Stimulated activated CD4-positive, alpha-beta T cell treated with anti-CD3 and anti-CD28 coated beads, Interleukin-4, amount 100 ng/mL, for 24 hours (primary cell): ENCODE measurements around the gene KLHL7.
"Not testable (repeated sequence)": the region's sequence is repeated elsewhere in the genome, so short reads cannot be mapped to it uniquely, and the experiment has no call there.

Experiments
- DNase-seq: peaks from one replicate; pipeline ENCODE4 v3.0.0-alpha.2; 2020

The KLHL7 gene

DNA sequence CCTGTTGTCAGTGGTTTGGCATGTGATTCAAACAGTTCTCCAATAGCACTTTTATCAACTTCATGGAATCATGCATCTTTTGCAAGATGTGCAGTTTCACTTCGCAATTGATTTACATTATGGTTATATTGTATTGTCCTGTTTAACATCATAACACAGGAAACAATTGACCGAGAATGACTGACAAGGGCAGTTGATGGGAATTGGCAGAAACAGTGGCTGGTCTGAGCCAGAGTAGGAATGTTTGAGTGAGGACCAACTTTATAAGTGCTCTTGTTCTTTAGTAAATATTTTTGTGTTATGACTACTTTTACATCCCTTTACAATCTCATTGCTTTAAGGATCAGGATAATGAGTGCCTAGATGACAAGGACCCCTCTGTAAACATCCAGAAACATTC is 2.2 kb downstream of the KLHL7 start:
- DNase-seq: no peak

GRCh38 chr7:23108995-23109394 is 3.4 kb downstream of the KLHL7 start:
- no peak for DNase-seq

DNA sequence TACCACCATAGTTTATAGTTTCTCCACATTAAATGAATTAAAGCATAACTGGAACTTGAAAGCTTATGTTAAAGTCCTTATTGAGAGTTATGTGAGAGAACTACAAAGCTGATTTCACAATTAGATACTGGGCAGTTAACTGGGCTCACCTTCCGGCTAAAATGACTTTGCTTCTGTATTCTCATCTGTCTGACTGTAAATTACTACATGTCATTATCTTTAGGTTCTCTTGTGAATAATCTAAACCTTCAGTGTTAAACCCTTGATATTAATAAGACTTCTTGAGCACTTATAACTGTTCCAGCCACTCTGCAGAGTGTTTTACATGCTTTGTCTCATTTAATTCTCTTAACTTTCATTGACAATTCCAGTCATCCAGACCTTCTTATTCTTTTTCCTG is 3.9 kb downstream of the KLHL7 start:
- no peak for DNase-seq

DNA sequence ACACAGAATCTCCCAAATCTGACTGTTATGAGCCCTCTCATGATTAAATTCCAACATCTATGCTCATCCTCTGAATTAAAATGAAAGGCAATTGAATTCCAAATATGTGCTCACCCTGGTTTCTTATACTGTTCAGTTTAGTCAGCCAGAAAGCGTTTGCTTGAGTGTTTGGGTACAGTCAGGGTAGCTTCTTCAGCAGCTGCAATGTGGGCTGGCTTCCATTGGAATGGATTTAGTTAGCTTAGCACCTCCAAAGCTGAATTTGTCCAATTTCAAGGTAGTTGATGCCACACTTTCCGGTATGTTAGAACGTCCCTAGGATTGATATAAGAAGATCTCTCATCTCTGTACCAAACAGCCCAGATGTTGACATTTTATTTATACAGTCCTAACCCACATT is 9.3 kb downstream of the KLHL7 start:
- DNase-seq: no peak

GRCh38 chr7:23115991-23116390 is 10.4 kb downstream of the KLHL7 start:
- DNase-seq: no peak

DNA sequence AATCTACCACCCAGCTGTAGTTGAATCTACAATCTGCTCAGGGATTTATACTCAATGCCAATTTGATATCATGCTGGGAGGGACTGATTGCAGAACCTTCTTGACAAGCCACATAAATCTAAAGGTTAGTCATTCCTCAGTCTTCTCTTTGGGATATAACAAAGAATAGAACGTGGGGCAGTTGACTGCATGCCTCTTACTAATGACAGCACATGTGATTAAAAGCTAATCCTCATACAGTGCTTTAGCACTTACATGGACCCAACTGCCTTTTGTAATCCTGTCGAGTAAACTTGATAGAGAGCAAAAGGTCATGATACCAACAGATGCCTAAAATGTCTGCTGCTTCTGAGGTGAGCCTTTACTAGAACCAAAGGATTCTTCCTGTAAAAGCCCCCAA is 12.3 kb downstream of the KLHL7 start:
- no peak for DNase-seq

GRCh38 chr7:23120106-23120505 is 14.5 kb downstream of the KLHL7 start:
- no peak for DNase-seq

- DNase-seq: no peak
Measured at GRCh38 chr7:23121165-23121564, 15.6 kb downstream of the KLHL7 start.

DNA sequence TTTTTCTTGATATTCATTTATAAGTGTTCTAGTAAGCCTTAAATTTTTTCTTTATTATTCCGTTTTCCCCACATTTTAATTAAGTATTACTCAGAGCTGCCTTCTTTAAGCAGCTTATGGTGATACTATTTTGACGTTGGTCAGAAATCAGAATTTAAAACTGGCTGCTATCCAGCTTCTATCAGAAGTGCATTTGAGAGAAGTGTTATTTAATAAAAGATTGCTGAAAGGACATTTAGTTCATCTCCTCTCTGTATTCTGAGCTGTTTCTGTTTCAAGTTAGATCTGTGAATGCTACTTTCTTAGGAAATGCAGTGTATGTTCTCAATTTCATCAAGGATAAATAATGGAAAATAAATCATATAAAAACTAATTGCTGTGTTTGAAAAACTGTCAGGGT is 17.4 kb downstream of the KLHL7 start:
- DNase-seq: no peak

DNA sequence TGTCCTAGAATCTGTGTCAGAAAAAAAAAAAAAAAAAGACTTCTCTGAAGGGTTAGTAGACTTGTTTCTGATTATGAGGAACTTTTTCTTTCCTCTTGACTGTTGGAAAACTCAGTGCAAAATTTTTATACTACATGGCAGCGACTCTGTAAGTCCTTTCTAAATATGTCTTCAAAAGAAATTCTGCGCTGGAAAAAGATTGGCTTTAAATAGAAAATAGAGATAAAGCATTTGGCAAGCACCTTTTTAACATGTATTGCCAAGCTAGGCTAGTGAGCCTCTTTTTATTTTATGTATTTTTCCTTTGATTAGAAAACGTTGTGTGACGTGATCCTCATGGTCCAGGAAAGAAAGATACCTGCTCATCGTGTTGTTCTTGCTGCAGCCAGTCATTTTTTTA is 17.9 kb downstream of the KLHL7 start:
- no peak for DNase-seq

GRCh38 chr7:23129036-23129435 is 23.5 kb downstream of the KLHL7 start:
- no peak for DNase-seq

DNA sequence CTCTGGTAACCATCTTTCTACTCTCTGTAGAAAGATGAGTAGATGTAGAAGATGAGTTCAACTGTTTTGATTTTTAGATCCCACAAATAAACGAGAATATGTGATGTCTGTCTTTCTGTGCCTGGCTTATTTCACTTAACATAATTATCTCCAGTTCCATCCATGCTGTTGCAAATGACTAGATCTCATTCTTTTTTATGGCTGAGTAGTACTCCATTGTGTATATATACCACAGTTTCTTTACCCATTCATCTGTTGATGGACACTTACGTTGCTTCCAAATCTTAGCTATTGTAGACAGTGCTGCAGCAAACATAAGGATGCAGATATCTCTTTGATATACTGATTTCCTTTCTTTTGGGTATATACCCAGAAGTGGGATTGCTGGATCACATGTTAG is 26.2 kb downstream of the KLHL7 start:
- DNase-seq: not testable (repeated sequence)

GRCh38 chr7:23133797-23134196 is 28.2 kb downstream of the KLHL7 start:
- DNase-seq: no peak

GRCh38 chr7:23135755-23136154 is 30.2 kb downstream of the KLHL7 start:
- no peak for DNase-seq

GRCh38 chr7:23136216-23136615 is 30.6 kb downstream of the KLHL7 start:
- no peak for DNase-seq

DNA sequence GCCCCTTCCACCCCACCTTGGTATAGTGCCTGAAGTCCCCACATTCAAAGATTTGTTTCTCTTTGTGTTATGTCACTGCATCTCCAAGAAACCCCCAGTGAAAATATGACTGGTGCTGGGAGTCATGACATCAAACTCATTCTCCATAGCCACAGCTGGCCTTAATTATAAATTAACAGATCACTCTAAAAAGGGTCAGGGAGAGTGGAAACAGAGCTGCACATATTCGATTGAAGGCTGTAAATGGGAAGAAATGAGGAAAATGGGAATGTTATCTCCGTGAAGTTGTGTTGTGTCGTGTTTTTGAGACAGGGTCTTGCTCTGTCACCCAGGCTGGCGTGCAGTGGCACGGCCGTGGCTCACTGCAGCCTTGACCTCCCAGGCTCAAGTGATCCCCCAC is 52.1 kb downstream of the KLHL7 start:
- DNase-seq: no peak

DNA sequence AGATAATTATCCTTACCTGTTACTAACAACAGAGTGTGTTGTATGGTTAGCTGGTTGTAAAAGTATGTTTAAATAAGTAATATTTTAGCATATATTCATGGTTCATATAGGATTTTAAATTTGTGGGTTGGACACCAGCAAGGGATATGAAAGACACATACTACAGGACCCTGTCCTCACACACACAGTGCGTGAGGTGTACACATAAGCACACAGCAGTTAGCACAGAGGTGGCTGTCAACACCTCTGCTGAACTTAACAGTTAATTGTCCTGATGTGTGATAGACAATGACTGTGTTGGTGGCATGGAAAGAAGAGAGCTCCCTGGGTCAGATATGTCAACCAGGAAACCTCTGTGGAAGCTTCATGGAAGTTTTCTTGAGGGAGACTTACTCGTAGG is 53.0 kb downstream of the KLHL7 start:
- DNase-seq: no peak

DNA sequence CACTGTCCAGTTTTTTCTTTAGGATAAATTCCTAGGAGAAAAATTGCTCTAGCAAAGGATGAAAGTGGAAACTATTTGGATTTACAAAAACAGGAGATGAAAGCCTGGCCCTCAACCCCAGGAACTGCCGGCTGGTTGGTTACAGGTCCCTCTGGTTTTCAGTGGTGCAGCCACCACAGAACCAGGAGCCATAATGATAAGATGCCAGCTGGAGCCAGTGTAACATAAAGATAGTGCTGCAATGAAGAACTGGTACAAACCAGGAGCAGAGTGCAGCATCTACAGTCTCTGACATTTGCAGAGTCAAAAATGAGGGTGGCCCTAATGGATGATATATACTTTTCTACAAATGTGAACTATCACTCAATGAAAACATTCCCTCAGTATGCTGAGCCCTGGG is 55.9 kb downstream of the KLHL7 start:
- no peak for DNase-seq

DNA sequence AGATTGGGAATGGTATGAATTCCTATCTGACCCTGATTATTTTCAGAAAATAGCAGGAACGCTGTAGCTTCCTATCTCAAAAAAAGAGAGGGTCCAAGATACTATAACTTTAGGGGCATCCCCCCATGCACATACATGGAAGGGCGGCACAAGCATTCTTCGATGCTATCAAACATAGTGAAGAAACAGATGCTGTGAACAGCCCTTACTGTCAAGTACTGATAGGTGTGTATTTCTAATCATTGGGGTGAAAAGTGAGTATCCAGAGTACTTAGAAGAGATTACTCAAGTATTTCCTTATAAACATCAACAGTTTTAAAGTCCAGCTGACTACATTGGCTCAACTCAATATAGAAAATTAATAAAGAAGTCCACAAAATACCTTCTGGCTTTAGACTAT is 59.3 kb downstream of the KLHL7 start:
- DNase-seq: no peak

DNA sequence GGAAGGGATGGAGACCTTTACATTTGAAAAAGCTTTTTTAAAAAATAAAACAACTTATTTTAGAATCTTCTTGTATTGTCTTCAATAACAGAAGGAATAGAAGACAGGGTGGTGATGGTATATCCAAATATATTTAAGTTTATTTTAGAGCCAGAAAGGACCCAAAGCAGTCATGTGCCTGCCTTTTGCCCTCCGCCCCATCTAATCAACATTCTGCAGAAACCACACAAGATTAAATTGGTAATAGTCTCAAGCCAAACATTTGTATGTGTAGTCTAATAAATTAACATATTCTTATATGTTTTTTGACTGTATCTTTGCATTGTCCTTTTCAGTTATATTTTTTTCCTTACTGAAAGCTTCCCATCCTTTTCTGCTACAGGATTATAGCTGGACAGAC is 59.7 kb downstream of the KLHL7 start:
- DNase-seq: no peak

DNA sequence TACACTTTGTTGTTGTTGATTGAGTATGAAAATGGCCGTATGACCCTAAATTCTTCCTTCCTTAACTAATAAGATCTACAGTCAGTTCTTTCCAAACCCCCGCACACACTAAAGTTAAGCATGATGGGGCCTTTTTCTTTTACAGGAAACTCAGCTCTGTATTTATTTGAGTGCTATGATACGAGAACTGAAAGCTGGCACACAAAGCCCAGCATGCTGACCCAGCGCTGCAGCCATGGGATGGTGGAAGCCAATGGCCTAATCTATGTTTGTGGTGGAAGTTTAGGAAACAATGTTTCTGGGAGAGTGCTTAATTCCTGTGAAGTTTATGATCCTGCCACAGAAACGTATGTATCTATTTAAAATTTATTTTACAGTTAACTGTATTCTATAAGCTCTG is 62.1 kb downstream of the KLHL7 start:
- no peak for DNase-seq

GRCh38 chr7:23168111-23168885 is 62.7 kb downstream of the KLHL7 start:
- DNase-seq: no peak

DNA sequence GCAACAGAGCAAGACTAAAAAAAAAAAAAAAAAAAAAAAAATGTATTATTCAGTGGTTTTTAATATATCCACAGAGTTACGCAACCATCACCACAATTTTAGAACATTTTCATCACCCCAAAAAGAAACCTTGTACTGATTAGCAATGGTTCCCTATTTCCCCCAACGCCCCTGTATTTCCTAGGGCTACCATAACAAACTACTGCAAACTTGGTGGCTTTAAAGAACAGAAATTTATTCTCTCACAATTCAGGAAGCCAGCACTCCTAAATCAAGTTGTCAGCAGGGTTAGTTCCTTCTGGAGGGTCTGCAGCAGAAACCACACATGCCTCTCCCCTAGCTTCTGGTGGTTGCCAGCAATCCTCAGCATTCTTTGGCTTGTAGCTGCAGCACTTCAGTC is 70.4 kb downstream of the KLHL7 start:
- no peak for DNase-seq

DNA sequence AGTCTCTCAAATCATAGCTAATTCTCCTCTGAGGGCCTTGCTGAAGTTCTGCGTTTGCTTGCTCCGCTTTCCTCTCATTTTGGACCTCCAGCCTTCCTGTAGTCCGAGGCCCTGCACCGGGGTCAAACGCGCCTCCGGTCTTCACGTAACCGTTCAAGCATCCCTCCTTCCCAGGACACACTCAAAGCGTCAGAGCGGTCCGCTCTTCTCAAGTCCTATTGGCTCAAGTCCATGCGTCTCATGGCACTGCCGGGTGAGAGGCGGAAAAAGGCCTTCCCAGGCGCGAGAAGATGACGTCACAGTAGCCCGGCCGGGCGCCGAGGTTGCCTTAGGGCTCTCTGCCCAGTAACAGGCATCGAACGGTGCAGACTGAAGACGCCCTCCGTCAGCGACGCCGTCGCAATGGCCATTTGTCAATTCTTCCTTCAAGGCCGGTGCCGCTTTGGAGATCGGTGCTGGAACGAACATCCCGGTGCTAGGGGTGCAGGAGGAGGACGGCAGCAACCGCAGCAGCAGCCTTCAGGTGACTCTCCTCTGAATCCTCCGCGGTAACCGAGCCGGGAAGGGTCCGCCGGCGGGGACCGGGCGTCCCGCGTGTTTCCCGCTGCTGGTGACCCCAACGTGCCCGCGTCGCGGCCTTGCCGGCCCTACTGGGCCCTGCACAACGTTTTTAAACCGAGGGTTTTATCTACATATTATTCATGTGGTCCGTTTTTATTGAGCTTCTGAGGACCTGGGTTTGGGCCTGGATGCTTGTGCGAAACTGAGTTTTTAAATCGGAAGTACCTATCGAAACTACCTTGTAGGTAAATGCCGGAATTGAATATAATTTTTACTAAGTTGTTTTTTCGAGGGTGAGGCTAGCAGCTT is 76.3 kb downstream of the KLHL7 start, which contains the start of gene NUP42:
Gene NUP42, plus strand, starts transcription at position 365 of the 870 bp plus-strand sequence. Its CDS starts 38 bp downstream, at position 403.
- peak; percentile 96 for DNase-seq
